Epithelial cell of esophagus (primary cell): ENCODE measurements around the gene CCND3.

Experiments
- DNase-seq: peaks from one replicate; pipeline ENCODE4 v3.0.0; 2010; ENCODE audit warnings: low read depth
- H3K4me3 ChIP-seq: 2 replicates; pipeline ENCODE4 v1.5.1; 2011; ENCODE audit warnings: mild to moderate bottlenecking, low read length, control low read depth
- TF ChIP-seq, protein P1 (sequence below): IDR thresholded peaks from 2 replicates; pipeline ENCODE4 v1.5.1; 2011; ENCODE audit warnings: low read depth, mild to moderate bottlenecking, low read length, control low read depth, inconsistent platforms; ENCODE audit not compliant: insufficient read depth; ENCODE audit errors: missing control alignments

Gene CCND3

GRCh38 chr6:41920921-41921711, 20.5 kb downstream of the CCND3 start, which contains the start of the genes BYSL and MED20:
BYSL (plus strand) TSS chr6:41921499; CDS start chr6:41921563, 64 bp downstream.
MED20 (minus strand) TSS chr6:41921139; CDS start chr6:41921018, 121 bp downstream.
- peak within 1 kb of the TSS; percentile 97 for H3K4me3 ChIP-seq
- peak; percentile 98 for DNase-seq
- TF ChIP-seq, protein P1, sequence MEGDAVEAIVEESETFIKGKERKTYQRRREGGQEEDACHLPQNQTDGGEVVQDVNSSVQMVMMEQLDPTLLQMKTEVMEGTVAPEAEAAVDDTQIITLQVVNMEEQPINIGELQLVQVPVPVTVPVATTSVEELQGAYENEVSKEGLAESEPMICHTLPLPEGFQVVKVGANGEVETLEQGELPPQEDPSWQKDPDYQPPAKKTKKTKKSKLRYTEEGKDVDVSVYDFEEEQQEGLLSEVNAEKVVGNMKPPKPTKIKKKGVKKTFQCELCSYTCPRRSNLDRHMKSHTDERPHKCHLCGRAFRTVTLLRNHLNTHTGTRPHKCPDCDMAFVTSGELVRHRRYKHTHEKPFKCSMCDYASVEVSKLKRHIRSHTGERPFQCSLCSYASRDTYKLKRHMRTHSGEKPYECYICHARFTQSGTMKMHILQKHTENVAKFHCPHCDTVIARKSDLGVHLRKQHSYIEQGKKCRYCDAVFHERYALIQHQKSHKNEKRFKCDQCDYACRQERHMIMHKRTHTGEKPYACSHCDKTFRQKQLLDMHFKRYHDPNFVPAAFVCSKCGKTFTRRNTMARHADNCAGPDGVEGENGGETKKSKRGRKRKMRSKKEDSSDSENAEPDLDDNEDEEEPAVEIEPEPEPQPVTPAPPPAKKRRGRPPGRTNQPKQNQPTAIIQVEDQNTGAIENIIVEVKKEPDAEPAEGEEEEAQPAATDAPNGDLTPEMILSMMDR, result peak; percentile 92

DNA sequence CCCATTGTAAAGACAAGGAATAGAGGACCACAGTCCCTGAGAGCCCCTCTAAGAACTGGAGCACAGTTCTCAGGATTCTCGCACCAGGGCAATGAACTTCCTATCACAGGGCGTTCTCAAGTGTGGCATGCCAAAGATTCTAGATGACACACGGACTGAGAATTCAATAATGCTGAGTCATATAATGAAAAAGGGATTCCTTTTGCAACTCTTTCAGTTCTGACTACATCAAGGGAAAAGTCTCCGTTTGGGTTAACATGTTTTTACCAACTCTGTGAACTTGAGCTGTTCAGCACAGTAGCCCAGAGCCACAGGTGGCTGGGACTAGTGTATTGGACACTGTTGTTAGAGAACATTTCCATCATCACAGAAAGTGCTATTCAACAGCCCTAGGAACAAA, 24.1 kb downstream of the CCND3 start:
- peak; percentile 89 for DNase-seq
- TF ChIP-seq, protein P1, result no peak
- H3K4me3 ChIP-seq, result no peak overlapping the region

GRCh38 chr6:41914869-41915530, 26.6 kb downstream of the CCND3 start:
- TF ChIP-seq, protein P1, result no peak
- no peak for DNase-seq
- H3K4me3 ChIP-seq, result no peak overlapping the region

- H3K4me3 ChIP-seq, result no peak overlapping the region
- TF ChIP-seq, protein P1, result no peak
- DNase-seq, result no peak
Measured at GRCh38 chr6:41914343-41914742, 27.3 kb downstream of the CCND3 start.

DNA sequence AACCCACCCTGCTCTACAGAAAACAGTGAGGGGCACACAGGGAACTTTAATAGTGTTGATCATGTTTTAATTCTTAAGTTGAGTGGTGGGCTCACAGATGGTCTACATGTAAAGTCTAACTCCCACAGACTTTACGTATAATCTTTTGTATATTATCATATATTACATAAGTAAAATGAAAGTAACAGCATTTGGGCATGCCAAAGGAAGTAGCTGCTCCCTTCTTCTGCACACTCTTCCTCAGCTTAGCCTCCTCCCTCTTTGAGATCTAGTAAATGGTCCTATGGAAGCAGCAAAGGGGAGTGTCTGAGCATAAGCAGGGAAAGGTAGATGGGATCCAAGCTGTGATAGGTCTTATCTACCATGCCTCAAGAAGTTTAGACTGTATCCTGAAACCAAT, 31.9 kb downstream of the CCND3 start:
- TF ChIP-seq, protein P1, result no peak
- no peak overlapping the region for H3K4me3 ChIP-seq

DNA sequence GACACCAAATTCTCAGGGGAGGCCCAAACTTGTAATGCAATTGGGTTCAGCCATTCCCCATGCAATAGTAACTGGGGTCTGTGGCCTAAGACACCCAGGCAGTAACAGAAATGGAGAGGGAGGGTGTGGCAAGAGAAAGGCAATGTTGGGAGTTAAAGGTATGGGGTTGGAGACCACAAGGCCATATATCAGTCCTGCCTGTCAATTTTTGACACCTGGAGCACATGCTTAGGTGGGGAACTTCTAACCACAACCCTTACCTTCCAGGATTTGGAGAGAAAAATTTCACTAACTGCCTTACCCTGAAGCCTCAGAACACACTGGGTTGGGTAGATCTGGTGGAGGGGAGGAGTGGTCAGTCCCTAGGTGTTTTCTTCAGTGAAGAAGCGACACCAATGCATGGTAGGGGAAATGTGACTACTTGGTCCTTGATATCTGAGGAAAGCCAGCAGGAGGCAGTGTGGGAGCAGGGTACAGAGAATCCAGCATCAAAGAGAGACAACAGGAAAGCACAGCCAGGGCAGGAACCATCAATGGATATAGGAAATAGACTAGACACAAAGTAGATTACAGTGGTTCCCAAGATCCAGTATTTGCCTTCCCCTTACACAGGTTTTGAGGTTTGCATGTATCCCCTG, 39.6 kb downstream of the CCND3 start:
- no peak for DNase-seq
- TF ChIP-seq, protein P1, result peak; percentile 21
- H3K4me3 ChIP-seq, result no peak overlapping the region

More for the DNA sequence above, 31.9 kb downstream of the CCND3 start:
- no peak for DNase-seq
